ENCODE results near the gene TGFBRAP1. TPM values are rescaled to one million over a fixed set of nuclear protein-coding genes. Genes with fewer than 3 reads are reported as not detected.

TGFBRAP1 gene, protein sequence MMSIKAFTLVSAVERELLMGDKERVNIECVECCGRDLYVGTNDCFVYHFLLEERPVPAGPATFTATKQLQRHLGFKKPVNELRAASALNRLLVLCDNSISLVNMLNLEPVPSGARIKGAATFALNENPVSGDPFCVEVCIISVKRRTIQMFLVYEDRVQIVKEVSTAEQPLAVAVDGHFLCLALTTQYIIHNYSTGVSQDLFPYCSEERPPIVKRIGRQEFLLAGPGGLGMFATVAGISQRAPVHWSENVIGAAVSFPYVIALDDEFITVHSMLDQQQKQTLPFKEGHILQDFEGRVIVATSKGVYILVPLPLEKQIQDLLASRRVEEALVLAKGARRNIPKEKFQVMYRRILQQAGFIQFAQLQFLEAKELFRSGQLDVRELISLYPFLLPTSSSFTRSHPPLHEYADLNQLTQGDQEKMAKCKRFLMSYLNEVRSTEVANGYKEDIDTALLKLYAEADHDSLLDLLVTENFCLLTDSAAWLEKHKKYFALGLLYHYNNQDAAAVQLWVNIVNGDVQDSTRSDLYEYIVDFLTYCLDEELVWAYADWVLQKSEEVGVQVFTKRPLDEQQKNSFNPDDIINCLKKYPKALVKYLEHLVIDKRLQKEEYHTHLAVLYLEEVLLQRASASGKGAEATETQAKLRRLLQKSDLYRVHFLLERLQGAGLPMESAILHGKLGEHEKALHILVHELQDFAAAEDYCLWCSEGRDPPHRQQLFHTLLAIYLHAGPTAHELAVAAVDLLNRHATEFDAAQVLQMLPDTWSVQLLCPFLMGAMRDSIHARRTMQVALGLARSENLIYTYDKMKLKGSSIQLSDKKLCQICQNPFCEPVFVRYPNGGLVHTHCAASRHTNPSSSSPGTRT
- 10 to 100 TPM; 15.0 to 17.5 (median 17.0) TPM for polyA plus RNA-seq (ENCODE audit: insufficient read length in 3 of 3)
- long read RNA-seq, donor 1, full-length matches to known transcripts: 2 of 2 reads
- long read RNA-seq, donor 1, partial matches to known transcripts: 0 of 2 reads
- long read RNA-seq, donor 1, other reads (novel, unspliced or antisense): 0 of 2 reads
- long read RNA-seq, donor 2, full-length matches to known transcripts: 1 of 1 reads
- long read RNA-seq, donor 2, partial matches to known transcripts: 0 of 1 reads
- long read RNA-seq, donor 2, other reads (novel, unspliced or antisense): 0 of 1 reads
- long read RNA-seq, donor 3, full-length matches to known transcripts: 2 of 2 reads
- long read RNA-seq, donor 3, partial matches to known transcripts: 0 of 2 reads
- long read RNA-seq, donor 3, other reads (novel, unspliced or antisense): 0 of 2 reads
- long read RNA-seq, donor 4, full-length matches to known transcripts: 3 of 3 reads
- long read RNA-seq, donor 4, partial matches to known transcripts: 0 of 3 reads
- long read RNA-seq, donor 4, other reads (novel, unspliced or antisense): 0 of 3 reads
- long read RNA-seq, donor 5: 0 reads
- long read RNA-seq, donor 6, full-length matches to known transcripts: 2 of 2 reads
- long read RNA-seq, donor 6, partial matches to known transcripts: 0 of 2 reads
- long read RNA-seq, donor 6, other reads (novel, unspliced or antisense): 0 of 2 reads
- long read RNA-seq, donor 7, full-length matches to known transcripts: 1 of 1 reads
- long read RNA-seq, donor 7, partial matches to known transcripts: 0 of 1 reads
- long read RNA-seq, donor 7, other reads (novel, unspliced or antisense): 0 of 1 reads
- long read RNA-seq, donor 8, full-length matches to known transcripts: 1 of 1 reads
- long read RNA-seq, donor 8, partial matches to known transcripts: 0 of 1 reads
- long read RNA-seq, donor 8, other reads (novel, unspliced or antisense): 0 of 1 reads
- long read RNA-seq, donor 9, full-length matches to known transcripts: 3 of 3 reads
- long read RNA-seq, donor 9, partial matches to known transcripts: 0 of 3 reads
- long read RNA-seq, donor 9, other reads (novel, unspliced or antisense): 0 of 3 reads
- long read RNA-seq, donor 10, full-length matches to known transcripts: 2 of 2 reads
- long read RNA-seq, donor 10, partial matches to known transcripts: 0 of 2 reads
- long read RNA-seq, donor 10, other reads (novel, unspliced or antisense): 0 of 2 reads
- long read RNA-seq, donor 11, full-length matches to known transcripts: 1 of 1 reads
- long read RNA-seq, donor 11, partial matches to known transcripts: 0 of 1 reads
- long read RNA-seq, donor 11, other reads (novel, unspliced or antisense): 0 of 1 reads
- long read RNA-seq, donor 12, full-length matches to known transcripts: 2 of 2 reads
- long read RNA-seq, donor 12, partial matches to known transcripts: 0 of 2 reads
- long read RNA-seq, donor 12, other reads (novel, unspliced or antisense): 0 of 2 reads
- long read RNA-seq, donor 13: 0 reads
- long read RNA-seq, donor 14: 0 reads
- long read RNA-seq, donor 15, full-length matches to known transcripts: 1 of 7 reads
- long read RNA-seq, donor 15, partial matches to known transcripts: 0 of 7 reads
- long read RNA-seq, donor 15, other reads (novel, unspliced or antisense): 6 of 7 reads
- long read RNA-seq, donor 16, full-length matches to known transcripts: 2 of 2 reads
- long read RNA-seq, donor 16, partial matches to known transcripts: 0 of 2 reads
- long read RNA-seq, donor 16, other reads (novel, unspliced or antisense): 0 of 2 reads

DNA sequence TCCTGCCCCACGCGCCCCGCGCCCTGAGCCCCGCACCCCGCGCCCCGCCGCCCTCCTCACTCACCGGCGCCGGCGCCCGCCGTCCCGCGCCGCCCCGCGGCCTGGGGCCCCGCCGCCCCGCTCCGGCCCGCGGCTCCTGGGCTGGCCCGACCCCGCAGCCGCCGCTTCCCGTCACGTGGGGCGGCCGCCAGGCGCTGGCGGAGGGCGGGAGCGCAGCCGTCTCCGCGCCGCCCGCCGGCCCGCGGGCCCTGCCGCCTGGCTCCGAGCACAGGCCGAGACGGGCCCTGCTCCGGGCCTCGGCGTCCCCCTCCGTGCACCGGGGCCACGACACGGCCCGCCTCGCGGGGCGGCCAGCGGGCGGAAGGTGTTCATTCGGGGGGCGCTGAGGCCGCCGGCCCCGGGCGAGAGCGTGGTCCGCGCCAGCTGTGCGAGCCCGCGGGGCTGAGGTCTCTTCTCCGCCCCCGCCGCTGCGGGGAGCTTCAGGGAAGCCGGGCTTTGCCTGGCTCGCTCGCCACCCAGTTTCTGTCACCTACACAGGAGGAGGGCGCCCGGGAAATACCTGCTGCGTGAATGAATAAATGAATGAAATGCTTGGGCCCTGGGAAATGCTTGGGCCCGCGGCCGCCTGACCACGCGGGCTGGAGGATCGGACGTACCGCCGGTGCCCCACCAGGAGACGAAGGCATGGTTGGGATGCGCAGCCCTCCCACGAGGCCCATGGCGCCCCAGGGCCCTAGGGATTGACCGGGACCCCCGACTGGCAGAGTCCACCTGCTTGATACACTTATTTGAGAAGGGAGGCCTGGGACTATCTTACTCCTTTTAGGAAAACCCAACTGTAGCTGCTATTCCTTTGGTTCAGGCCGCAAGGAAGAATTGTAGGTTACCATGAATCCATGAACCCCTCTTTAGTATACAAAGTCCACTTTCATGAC is at the start of gene TGFBRAP1:
Gene TGFBRAP1, minus strand, starts transcription at position 175 of the 935 bp plus-strand sequence. CDS start 21,434 bp downstream, outside the sequence.
- no peak for DNase-seq

DNA sequence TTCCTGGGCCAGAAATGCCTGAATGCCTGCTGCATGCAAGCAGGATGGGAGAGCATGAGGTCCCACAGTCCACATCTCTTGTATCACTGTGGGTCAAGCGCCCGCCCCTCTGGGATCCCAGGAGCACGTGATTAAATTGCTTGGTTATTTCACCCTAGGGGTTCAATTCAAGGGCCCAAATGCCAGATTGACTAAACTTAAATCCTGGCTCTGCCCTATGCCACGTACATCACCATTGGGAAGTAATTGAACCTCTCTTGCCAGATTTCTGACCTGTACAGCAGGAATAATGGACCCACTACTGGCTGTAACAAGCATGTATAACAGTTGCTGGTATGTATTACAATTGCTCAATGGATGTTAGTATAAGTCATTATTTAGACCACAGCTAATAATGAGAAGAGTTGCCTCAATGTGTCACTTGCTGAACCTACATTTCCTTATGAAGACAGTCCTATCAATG is 49.4 kb upstream of the TGFBRAP1 start:
- no peak for DNase-seq

- DNase-seq: no peak
These were observed 48.8 kb upstream of the TGFBRAP1 start for GRCh38 chr2:105378276-105378840.

DNA sequence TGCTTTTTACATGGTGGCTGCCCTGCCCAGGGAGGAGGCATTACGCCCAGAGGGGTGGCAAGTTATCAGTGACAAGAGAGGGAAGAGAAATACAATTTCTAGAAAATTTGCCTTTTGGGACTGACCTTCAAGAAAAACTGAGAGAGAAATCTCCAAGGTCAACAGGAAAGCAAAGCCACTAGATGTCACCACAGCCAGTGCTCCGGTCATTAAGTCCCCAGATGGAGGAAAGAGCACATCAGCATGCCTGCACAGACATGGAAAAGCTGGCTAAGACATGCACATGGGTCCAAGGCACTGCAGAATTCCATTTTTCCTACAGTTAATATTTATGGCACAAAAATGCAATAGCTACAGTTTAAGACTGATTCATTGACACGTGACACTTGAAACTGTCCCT is 48.3 kb upstream of the TGFBRAP1 start:
- DNase-seq: no peak

GRCh38 chr2:105376789-105377240 is 47.3 kb upstream of the TGFBRAP1 start:
- no peak for DNase-seq

- no peak for DNase-seq
These were observed 46.5 kb upstream of the TGFBRAP1 start for GRCh38 chr2:105376010-105376409.

DNA sequence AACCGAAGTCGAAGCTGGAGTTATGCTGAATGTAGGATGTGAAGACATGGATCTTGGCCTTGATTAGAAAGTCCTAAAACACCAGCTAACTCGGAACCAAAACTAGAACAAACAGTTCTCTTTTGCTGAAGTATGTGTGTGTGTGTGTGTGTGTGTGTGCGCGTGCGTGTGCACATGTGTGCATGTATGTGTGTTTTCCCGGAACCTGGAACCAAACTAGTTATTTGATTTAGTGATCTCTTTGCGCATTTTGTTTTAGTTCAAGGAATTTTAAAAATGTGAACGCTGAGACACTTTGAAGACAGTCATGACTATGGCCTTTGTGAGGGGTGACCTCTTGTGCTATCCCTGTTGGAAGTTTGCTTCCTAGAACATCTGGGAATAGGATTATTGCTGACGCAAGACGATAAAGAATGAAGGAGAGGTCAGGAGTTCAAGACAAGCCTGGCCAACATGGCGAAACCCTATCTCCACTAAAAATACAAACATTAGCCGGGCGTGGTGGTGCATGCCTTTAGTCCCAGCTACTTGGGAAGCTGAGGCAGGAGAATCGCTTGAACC is 45.5 kb upstream of the TGFBRAP1 start:
- DNase-seq: no peak

DNA sequence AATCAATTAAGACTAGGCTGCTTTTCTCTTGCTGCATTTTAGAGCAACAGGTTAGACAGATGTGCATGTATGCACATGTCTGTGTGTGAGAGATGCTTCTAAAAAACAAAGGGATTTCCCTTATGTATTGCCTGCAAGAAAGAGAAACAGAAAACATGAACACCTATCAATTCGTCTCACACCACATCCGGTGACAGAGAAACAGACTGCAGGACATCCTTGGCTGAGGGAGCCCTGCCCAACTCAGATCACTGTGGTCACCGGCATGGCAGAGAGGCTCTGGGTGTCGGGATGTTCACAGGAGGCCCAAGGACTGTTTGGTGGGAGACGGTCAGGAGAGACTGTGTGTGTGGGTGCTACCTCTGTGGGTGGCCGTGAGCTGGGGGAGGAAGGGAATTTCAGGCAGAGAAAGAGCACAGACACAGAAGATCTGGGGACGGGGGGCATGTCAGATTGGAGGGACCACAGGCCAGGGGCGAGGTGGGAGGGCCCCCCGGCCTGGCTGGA is 44.4 kb upstream of the TGFBRAP1 start:
- no peak for DNase-seq

GRCh38 chr2:105373344-105373781 is 43.8 kb upstream of the TGFBRAP1 start:
- no peak for DNase-seq

GRCh38 chr2:105371810-105372209 is 42.3 kb upstream of the TGFBRAP1 start:
- no peak for DNase-seq

DNA sequence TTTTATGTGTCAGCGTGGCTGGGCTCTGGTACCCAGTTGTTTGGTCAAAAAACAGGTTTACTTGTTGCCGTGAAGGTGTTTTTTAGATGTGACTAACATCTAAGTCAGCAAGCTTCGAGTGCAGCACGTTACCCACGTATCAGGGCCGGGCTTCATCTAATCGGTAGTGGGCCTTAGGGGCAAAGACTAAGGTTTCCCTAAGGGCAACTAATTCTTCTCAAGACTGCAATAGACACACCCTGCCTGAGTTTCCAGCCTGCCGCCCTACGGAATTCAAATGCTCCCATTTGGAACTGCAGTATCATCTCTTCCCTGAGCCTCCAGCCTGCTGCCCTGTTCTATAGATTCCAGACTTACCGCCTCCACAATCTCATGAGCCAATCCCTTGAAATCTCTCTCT is 41.6 kb upstream of the TGFBRAP1 start:
- no peak for DNase-seq

GRCh38 chr2:105369777-105370690 is 40.5 kb upstream of the TGFBRAP1 start:
- DNase-seq: peak; percentile 84

DNA sequence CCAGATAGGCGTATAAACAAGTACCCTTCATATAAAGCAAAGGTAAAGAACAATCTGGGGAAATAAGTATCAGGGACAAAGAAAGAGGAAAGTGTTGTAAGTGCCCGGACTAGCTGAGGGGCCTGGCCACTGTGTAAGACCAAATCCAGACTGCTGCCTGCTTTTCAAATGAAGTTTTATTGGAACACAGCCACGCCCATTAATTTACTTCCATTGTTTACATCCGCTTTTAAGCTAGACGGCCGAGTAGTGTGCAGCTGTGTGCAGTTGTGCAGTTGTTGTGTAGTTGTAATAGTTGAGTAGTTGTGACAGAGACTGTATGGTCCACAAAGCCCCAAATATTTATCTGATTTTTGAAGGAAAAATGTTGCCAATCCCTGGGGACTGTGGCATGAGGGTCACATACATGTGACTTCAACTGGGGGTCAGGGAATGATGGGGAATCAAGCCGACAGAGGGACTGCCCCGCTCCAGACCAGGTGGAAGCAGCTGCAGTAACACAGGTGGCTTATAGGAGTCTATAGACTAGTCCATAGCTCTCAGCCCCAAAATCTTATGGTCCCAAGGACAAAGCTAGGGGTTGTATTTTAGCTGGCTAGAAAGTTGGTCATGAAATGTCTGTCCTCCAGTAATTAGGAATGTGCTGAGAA is 39.3 kb upstream of the TGFBRAP1 start:
- DNase-seq: no peak

GRCh38 chr2:105365206-105365605 is 35.7 kb upstream of the TGFBRAP1 start:
- no peak for DNase-seq
